Prostate gland (tissue), 2 donors: ENCODE data around the gene UPF1. TPM values are rescaled to one million over a fixed set of nuclear protein-coding genes. Genes with fewer than 3 reads are reported as not detected.

Experiments used
- DNase-seq: peaks from one replicate; pipeline ENCODE4 v3.0.0-alpha.2; 2019; ENCODE audit warnings: low spot score
- H3K27ac ChIP-seq, 2 donors: fragments of 200-600 bp; sonication (generic); 2 replicates each; pipeline ENCODE4 v1.5.1; 2017 to 2019
- H3K27me3 ChIP-seq: fragments of 200-600 bp; sonication (generic); replicated peaks from 2 replicates; pipeline ENCODE4 v1.5.1; 2019; ENCODE audit not compliant: insufficient read depth
- H3K36me3 ChIP-seq, 2 donors: fragments of 200-600 bp; sonication (generic); 1 replicate in 1 of 2; 2 replicates in 1 of 2; pipeline versions ENCODE4 v1.5.1 to v1.8.1; 2017 to 2019
- H3K4me1 ChIP-seq: fragments of 200-600 bp; sonication (generic); replicated peaks from 2 replicates; pipeline ENCODE4 v1.5.1; 2019
- H3K4me3 ChIP-seq, 2 donors: fragments of 200-600 bp; sonication (generic); 2 replicates each; pipeline ENCODE4 v1.5.1; 2017 to 2019
- H3K9me3 ChIP-seq: fragments of 200-600 bp; sonication (generic); 2 replicates; pipeline ENCODE4 v1.5.1; 2017
- CTCF ChIP-seq, 4 experiments: fragments of 200-600 bp in 2 of 4; fragments of 450-650 bp in 2 of 4; sonication (generic) in 2 of 4; IDR thresholded peaks; 1 replicate in 3 of 4; 2 replicates in 1 of 4; pipeline ENCODE4 v1.5.1; 2016 to 2019; ENCODE audit warnings: antibody characterized with exemption in 4 of 4, mild to moderate bottlenecking in 2 of 4, moderate library complexity in 2 of 4
- POLR2A ChIP-seq: fragments of 450-650 bp; IDR thresholded peaks from one replicate; pipeline ENCODE4 v1.6.1; 2016; ENCODE audit warnings: antibody characterized with exemption, mild to moderate bottlenecking
- POLR2AphosphoS5 ChIP-seq: sonication (generic); formaldehyde crosslinking; IDR thresholded peaks from one replicate; pipeline ENCODE4 v1.6.1; 2017; ENCODE audit warnings: antibody characterized with exemption
- WGBS: methylation state at CpG from one replicate; pipeline ENCODE4 v1.1.5; 2018; 5-methylcytosine and 5-hydroxymethylcytosine counted together
- intact Hi-C: fragments of 100-400 bp; cut with DNase I; formaldehyde crosslinking; loops from one replicate; pipeline ENCODE4 v1.14.2; 2022
- total RNA-seq, 2 donors: library from RNA; depleted of rRNA; stranded (reverse); fragments of >200 nt; gene quantifications; one replicate each; pipeline ENCODE4 v1.1.0, GENCODE V29; 2016

The UPF1 gene
- total RNA-seq, 2 donors from 2014 or later: 105 to 171 TPM

DNA sequence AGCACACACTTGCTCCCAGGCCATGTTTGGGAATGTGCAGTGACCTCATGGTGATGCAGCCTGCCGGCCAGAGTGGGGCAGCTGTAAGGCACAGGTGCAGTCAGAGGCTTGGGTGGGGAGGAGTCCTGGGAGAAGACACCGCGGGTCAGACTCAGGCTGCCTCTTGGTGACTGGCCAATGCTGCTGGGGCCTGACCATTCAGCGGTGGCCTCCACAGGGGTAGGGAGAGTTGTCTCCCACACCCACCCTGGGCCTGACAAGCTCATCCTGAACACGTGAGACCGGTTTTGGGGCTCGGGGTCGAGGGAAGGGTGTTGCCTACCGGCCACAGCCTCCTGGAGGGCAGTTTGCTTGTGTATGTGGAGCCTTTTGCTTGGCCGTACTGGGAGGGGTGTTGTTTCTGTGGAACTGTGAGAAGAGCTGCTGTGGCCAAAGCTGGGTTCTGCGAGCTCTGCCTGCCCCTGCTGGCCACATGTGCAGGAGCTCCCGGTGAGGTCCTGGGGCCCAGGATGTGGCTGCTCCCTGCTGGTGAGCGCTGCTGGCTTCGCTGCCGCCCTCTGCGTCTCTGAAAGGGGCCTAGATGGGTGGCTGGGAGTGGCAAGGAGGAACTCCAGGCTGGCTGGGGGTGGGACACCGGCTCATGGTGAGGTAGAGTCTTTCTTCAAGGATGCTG, 22.1 kb downstream of the UPF1 start:
- intact Hi-C loops: no loop called here
- H3K27ac ChIP-seq: no peak overlapping the region
- peaks cover 25 to 54% of the 10 kb centered on the region in 2 donors for H3K36me3 ChIP-seq
- H3K27me3 ChIP-seq: no peaks in the 10 kb centered on the region
- H3K9me3 ChIP-seq: no peaks in the 10 kb centered on the region
- H3K4me3 ChIP-seq: no peak overlapping the region
- H3K4me1 ChIP-seq: peaks cover 22% of the 10 kb centered on the region
- WGBS: 77% methylated on average over 17 of the region's 17 CpGs
- TF ChIP-seq CTCF (IDR thresholded peaks at IDR 0.05) (no peak), POLR2A (no peak), POLR2AphosphoS5 (no peak)
- DNase-seq: no peak

GRCh38 chr19:18854982-18855381, 23.2 kb downstream of the UPF1 start:
- intact Hi-C loops: no loop called here

GRCh38 chr19:18855647-18856384, 24.1 kb downstream of the UPF1 start:
- Histone ChIP-seq H3K4me3 (no peak overlapping the region), H3K27me3 (no peaks in the 10 kb centered on the region), H3K9me3 (no peaks in the 10 kb centered on the region), H3K4me1 (peaks cover 4% of the 10 kb centered on the region), H3K36me3 (peaks cover 28 to 65% of the 10 kb centered on the region in 2 donors), H3K27ac (peak overlapping the region in 1 of 2 donors; percentile 33)
- intact Hi-C loops: no loop called here
- no peak for DNase-seq
- 81% methylated on average over 27 of the region's 27 CpGs for WGBS
- TF ChIP-seq CTCF (IDR thresholded peaks at IDR 0.05): no peak
- no peak for TF ChIP-seq POLR2AphosphoS5
- TF ChIP-seq POLR2A: no peak

More at GRCh38 chr19:18854982-18855381, 23.2 kb downstream of the UPF1 start:
- 94% methylated on average over 33 of the region's 33 CpGs for WGBS
- H3K4me3 ChIP-seq: no peak overlapping the region
- DNase-seq: no peak
- TF ChIP-seq POLR2A (no peak), POLR2AphosphoS5 (no peak), CTCF (IDR thresholded peaks at IDR 0.05) (no peak)
- H3K9me3 ChIP-seq: no peaks in the 10 kb centered on the region
- no peak overlapping the region for H3K27ac ChIP-seq
- peaks cover 25 to 59% of the 10 kb centered on the region in 2 donors for H3K36me3 ChIP-seq
- no peaks in the 10 kb centered on the region for H3K27me3 ChIP-seq
- peaks cover 12% of the 10 kb centered on the region for H3K4me1 ChIP-seq

GRCh38 chr19:18856385-18857126, 24.8 kb downstream of the UPF1 start:
- DNase-seq: no peak
- no peaks in the 10 kb centered on the region for H3K9me3 ChIP-seq
- no peaks in the 10 kb centered on the region for H3K4me1 ChIP-seq
- no peaks in the 10 kb centered on the region for H3K27me3 ChIP-seq
- no peak overlapping the region for H3K4me3 ChIP-seq
- intact Hi-C loops: no loop called here
- peak overlapping the region in 1 of 2 donors; percentile 33 for H3K27ac ChIP-seq
- TF ChIP-seq POLR2A (no peak), CTCF (IDR thresholded peaks at IDR 0.05) (peak in 3 of 4 experiments; percentile 33 to 55 (median 39)), POLR2AphosphoS5 (peak; percentile 74)
- peaks cover 31 to 69% of the 10 kb centered on the region in 2 donors for H3K36me3 ChIP-seq
- WGBS: 77% methylated on average over 22 of the region's 22 CpGs
